Testis (tissue), 3 donors: ENCODE data around the gene ALG1L2. TPM values are rescaled to one million over a fixed set of nuclear protein-coding genes. Genes with fewer than 3 reads are reported as not detected.
"Not testable (repeated sequence)": the region's sequence is repeated elsewhere in the genome, so short reads cannot be mapped to it uniquely, and the experiment has no call there.

Source experiments
- DNase-seq: peaks from one replicate; pipeline ENCODE4 v3.0.0-alpha.2; 2019
- H3K27ac ChIP-seq, 2 donors: fragments of 200-600 bp; sonication (generic); one replicate each; pipeline ENCODE4 v1.5.1; 2019
- H3K27me3 ChIP-seq: fragments of 200-600 bp; sonication (generic); one replicate; pipeline ENCODE4 v1.5.1; 2019
- H3K36me3 ChIP-seq: fragments of 200-600 bp; sonication (generic); one replicate; pipeline ENCODE4 v1.5.1; 2017; ENCODE audit warnings: low read depth; ENCODE audit errors: missing control alignments
- H3K4me1 ChIP-seq: fragments of 200-600 bp; sonication (generic); one replicate; pipeline ENCODE4 v1.5.1; 2019
- H3K4me3 ChIP-seq, 2 donors: fragments of 200-600 bp; sonication (generic); one replicate each; pipeline ENCODE4 v1.5.1; 2017 to 2019
- H3K9me3 ChIP-seq: fragments of 200-600 bp; sonication (generic); one replicate; pipeline ENCODE4 v1.5.1; 2017
- CTCF ChIP-seq, 3 experiments: fragments of 450-650 bp in 2 of 3; fragments of 200-600 bp in 1 of 3; sonication (generic) in 1 of 3; IDR thresholded peaks; one replicate each; pipeline ENCODE4 v1.5.1; 2016 to 2019; ENCODE audit warnings: antibody characterized with exemption in 3 of 3, mild to moderate bottlenecking in 2 of 3, moderate library complexity in 1 of 3
- POLR2A ChIP-seq: fragments of 450-650 bp; IDR thresholded peaks from one replicate; pipeline ENCODE4 v1.6.1; 2017; ENCODE audit warnings: antibody characterized with exemption, mild to moderate bottlenecking, moderate library complexity
- WGBS, 2 donors: methylation state at CpG; one replicate each; pipeline ENCODE4 v1.1.5; 2018; 5-methylcytosine and 5-hydroxymethylcytosine counted together
- intact Hi-C: fragments of 100-400 bp; cut with DNase I; formaldehyde crosslinking; loops from one replicate; pipeline ENCODE4 v1.15.1; 2023; ENCODE audit warnings: low total_unique reads
- polyA plus RNA-seq: library from polyadenylated mRNA; stranded (reverse); fragments of 350-450 nt; fragmentation: Illumina TruSeq; extraction: RNeasy Lipid Tissue Mini Kit (QIAGEN cat#74804); gene quantifications from one replicate; pipeline ENCODE4 v1.2.3, GENCODE V29; 2014; ENCODE audit warnings: low read depth, low replicate concordance; ENCODE audit not compliant: insufficient read depth
- total RNA-seq, 2 donors: library from RNA; depleted of rRNA; stranded (reverse); fragments of >200 nt; gene quantifications; one replicate each; pipeline ENCODE4 v1.2.3, GENCODE V29; 2016

The ALG1L2 gene
- total and polyA plus RNA-seq, 3 donors from 2014 or later: not detected

DNA sequence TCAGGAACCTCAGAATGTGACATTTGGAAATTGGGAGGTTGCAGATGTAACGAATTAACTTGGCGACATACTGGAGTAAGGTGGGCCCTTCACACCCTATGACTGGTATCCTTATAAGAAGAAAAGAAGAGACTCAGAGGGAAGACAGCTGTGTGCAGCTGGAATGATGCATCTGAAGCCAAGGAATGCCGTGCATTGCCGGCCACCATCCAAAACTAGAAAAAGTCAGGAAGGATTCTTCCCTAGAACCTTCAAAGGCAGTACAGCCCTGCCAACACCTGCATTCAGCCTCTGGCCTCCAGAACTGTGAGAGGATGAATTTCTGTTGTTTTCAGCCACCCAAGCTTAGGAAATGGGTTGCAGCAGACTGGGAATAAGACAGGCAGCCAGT lies 23.4 kb upstream of the ALG1L2 start:
- H3K27ac ChIP-seq, H3K9me3 ChIP-seq, H3K4me1 ChIP-seq, intact Hi-C loops, H3K4me3 ChIP-seq, DNase-seq, H3K27me3 ChIP-seq, H3K36me3 ChIP-seq: not testable (repeated sequence)
- WGBS, 2 donors: 44 to 75% methylated on average over 2 to 4 of the region's 4 CpGs

DNA sequence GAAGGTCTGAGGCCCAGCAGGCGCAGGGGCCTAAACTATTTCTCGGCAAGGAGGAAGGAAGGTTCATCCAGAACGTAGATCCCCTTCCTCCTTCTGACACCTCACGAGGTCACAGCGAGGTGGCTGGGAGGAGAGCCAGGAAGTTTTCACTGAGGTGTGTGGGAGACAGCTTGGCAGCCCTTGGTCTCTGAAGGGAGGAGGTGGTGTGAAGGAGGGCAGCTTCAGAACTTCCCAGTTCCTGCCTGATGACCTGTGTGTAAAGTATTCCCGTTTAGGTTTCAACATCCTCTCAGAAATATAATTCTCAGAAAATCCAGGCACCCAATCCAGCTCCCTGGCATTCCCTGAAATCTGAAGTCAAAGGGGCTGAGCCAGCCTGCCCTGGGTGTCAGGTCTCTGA lies 22.9 kb upstream of the ALG1L2 start:
- H3K27ac ChIP-seq, intact Hi-C loops: not testable (repeated sequence)
- WGBS, 2 donors: 20 to 41% methylated on average over 1 to 5 of the region's 6 CpGs

DNA sequence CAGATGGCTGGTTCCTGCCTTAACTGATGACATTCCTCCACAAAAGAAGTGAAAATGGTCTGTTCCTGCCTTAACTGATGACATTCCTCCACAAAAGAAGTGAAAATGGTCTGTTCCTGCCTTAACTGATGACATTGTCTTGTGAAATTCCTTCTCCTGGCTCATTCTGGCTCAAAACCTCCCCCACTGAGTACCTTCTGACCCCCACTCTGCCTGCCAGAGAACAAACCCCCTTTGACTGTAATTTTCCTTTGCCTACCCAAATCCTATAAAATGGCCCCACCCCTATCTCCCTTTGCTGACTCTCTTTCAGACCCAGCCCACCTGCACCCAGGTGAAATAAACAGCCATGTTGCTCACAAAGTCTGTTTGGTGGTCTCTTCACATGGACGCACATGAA lies 22.5 kb upstream of the ALG1L2 start:
- H3K27ac ChIP-seq, H3K4me1 ChIP-seq, intact Hi-C loops, DNase-seq, H3K4me3 ChIP-seq, H3K9me3 ChIP-seq, H3K27me3 ChIP-seq, H3K36me3 ChIP-seq: not testable (repeated sequence)
- WGBS, 2 donors: 75 to 92% methylated on average over 1 of the region's 1 CpG

More for the DNA sequence above, 22.9 kb upstream of the ALG1L2 start:
- H3K9me3 ChIP-seq, H3K27me3 ChIP-seq, DNase-seq, H3K4me3 ChIP-seq, H3K36me3 ChIP-seq, H3K4me1 ChIP-seq: not testable (repeated sequence)

DNA sequence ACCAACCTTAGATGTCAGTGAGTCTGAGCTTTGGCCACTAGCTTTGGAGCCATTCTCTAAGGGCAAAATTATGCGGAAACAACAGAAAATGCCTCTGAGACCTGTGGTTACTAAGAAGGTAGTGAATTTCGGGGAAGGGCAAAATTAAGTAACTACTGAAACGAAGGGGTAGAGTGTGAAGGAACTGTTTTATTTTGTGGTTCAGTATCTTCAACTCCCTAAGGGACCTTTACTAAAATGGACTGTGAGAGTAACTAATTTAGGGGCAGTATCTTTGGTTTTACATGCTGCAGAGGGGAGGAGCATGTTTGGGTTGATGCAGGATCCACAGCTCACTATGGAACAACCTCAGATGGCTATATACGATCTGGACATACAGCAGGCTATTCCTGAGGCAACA lies 8.0 kb upstream of the ALG1L2 start:
- H3K9me3 ChIP-seq: no peaks in the 10 kb centered on the region
- 81 to 91% methylated on average over 3 to 4 of the region's 4 CpGs for WGBS, 2 donors
- H3K4me3 ChIP-seq: no peak overlapping the region
- no peak overlapping the region for H3K27ac ChIP-seq
- H3K4me1 ChIP-seq: no peaks in the 10 kb centered on the region
- intact Hi-C loops: no loop called here
- H3K36me3 ChIP-seq: no peaks in the 10 kb centered on the region
- TF ChIP-seq CTCF (IDR thresholded peaks at IDR 0.05) (no peak), POLR2A (no peak)
- no peaks in the 10 kb centered on the region for H3K27me3 ChIP-seq
- no peak for DNase-seq

DNA sequence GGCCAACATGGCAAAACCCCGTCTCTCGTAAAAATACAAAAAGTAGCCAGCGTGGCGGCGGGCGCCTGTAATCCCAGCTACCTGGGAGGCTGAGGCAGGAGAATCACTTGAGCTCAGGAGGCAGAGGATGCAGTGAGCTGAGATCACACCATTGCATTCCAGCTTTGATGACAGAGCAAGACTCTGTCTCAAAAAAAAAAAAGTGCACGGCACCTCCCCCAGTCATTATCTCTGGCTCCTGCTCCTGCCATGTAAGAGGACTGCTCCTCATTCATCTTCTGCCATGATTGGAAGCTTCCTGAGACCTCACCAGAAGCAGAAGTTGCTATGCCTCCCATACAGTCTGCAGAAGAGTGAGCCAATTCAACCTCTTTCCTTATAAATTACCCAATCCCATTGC lies 4.0 kb upstream of the ALG1L2 start:
- H3K9me3 ChIP-seq: no peaks in the 10 kb centered on the region
- no peaks in the 10 kb centered on the region for H3K27me3 ChIP-seq
- no peak overlapping the region for H3K4me3 ChIP-seq
- TF ChIP-seq POLR2A (no peak), CTCF (IDR thresholded peaks at IDR 0.05) (no peak)
- H3K27ac ChIP-seq: no peak overlapping the region
- 85 to 88% methylated on average over 7 of the region's 7 CpGs for WGBS, 2 donors
- intact Hi-C loops: no loop called here
- no peak for DNase-seq
- H3K36me3 ChIP-seq: no peaks in the 10 kb centered on the region
- no peaks in the 10 kb centered on the region for H3K4me1 ChIP-seq

DNA sequence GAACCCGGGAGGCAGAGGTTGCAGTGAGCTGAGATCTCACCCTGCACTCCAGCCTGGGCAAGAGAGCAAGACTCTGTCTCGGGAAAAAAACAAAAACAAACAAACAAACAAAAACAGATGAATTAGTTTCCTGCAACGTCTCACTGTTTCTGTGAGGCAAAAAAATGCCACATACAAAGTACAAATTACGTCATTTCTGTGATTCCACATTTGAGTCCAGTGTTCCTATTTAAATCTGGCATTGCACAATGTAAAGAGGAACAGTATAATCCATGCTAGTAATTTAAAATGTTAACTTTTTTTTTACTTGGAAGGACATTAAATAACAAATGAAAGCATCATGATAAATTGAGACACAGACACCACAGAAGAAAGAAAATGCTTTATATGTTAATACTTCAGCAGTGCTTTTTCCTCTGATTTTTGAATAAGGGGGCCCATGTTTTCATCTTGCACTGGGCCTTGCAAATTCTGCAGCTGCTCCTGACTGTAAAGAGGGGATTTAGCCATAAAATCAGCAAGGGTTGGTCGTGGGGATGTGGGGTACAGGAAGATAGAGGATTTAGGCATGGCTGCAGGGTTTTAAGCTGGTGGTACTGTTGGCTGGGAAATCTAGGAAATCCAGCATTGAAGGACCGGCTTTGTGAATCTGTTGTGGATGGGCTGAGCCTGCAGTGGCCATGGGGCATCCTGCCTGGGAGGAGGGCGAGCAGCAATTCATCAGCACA lies 1.9 kb downstream of the ALG1L2 start:
- H3K27ac ChIP-seq, H3K27me3 ChIP-seq, H3K36me3 ChIP-seq, H3K4me1 ChIP-seq, H3K9me3 ChIP-seq, intact Hi-C loops, DNase-seq, H3K4me3 ChIP-seq: not testable (repeated sequence)
- WGBS, 2 donors: 80 to 84% methylated on average over 7 of the region's 7 CpGs

- no peaks in the 10 kb centered on the region for H3K36me3 ChIP-seq
- no peak for DNase-seq
- no peaks in the 10 kb centered on the region for H3K9me3 ChIP-seq
- H3K4me1 ChIP-seq: no peaks in the 10 kb centered on the region
- intact Hi-C loops: no loop called here
- no peak for TF ChIP-seq CTCF (IDR thresholded peaks at IDR 0.05)
- TF ChIP-seq POLR2A: no peak
- no peak overlapping the region for H3K4me3 ChIP-seq
- 71 to 88% methylated on average over 3 to 5 of the region's 5 CpGs for WGBS, 2 donors
- no peak overlapping the region for H3K27ac ChIP-seq
- no peaks in the 10 kb centered on the region for H3K27me3 ChIP-seq
Measured at GRCh38 chr3:130084436-130084980, 2.9 kb downstream of the ALG1L2 start.
